Measurements from ENCODE around the gene DCXR.

The DCXR gene

DNA sequence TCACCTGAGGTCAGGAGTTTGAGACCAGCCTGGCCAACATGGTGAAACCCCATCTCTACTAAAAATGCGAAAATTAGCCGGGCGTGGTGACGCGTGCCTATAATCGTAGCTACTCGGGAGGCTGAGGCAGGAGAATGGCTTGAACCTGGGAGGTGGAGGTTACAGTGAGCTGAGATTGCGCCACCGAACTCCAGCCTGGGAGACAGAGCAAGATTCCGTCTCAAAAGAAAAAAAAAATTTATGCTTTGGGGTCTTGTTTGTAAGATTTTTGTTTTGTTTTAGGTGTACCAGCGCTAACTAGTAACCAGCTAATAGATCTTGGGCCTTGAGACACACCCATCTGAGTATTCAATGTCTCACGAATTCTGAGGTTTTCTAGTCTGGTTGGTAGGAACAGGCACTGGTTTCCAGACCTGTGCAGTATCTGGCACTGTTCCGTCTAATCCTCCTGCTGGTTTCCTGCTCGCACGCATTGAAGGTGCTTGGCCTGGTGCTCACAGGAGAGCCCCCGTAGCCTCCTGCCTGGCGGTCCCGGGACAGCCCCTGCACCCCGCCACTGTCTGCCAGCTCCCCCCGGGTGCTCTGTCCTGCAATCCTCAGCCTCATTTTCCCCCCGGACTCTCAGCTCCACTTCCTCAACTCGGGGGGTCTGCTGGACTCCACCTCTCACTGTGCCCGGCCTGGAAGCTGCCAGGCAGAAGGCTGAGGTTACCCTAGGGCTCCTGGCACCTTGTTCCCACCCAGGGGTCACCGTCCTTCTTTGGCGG lies 38.7 kb upstream of the DCXR start:
- no peak overlapping the region for H3K27ac ChIP-seq (ENCODE audit: low read length)

GRCh38 chr17:82073446-82073845 lies 35.9 kb upstream of the DCXR start:
- Histone ChIP-seq H3K27me3 (ENCODE audit: low read depth, low read length) (no peaks in the 10 kb centered on the region), H3K4me2 (ENCODE audit: low read length) (no peak overlapping the region), H3K36me3 (replicated peaks; ENCODE audit: low read depth, low read length) (peaks cover 6% of the 10 kb centered on the region), H4K20me1 (ENCODE audit: insufficient read depth, low read length) (peaks cover 7% of the 10 kb centered on the region), H3K9ac (ENCODE audit: low read length) (no peak overlapping the region), H3K27ac (ENCODE audit: low read length) (no peak overlapping the region), H3K9me3 (ENCODE audit: insufficient read depth, low read length) (no peaks in the 10 kb centered on the region), H2AFZ (ENCODE audit: low read depth, low read length) (no peak overlapping the region), H3K79me2 (ENCODE audit: low read length) (no peaks in the 10 kb centered on the region), H3K4me3 (ENCODE audit: low read length) (no peak overlapping the region), H3K4me1 (ENCODE audit: low read length) (no peaks in the 10 kb centered on the region)
- TF ChIP-seq CTCF (IDR thresholded peaks at IDR 0.05; ENCODE audit: low read depth, low read length) (no peak), EZH2phosphoT487 (IDR thresholded peaks at IDR 0.05; ENCODE audit: low read depth) (no peak)

More for the DNA sequence above, 38.7 kb upstream of the DCXR start:
- Histone ChIP-seq H3K36me3 (replicated peaks; ENCODE audit: low read depth, low read length) (peaks cover 23% of the 10 kb centered on the region), H4K20me1 (ENCODE audit: insufficient read depth, low read length) (peaks cover 14% of the 10 kb centered on the region), H3K4me3 (ENCODE audit: low read length) (no peak overlapping the region), H3K4me2 (ENCODE audit: low read length) (no peak overlapping the region), H2AFZ (ENCODE audit: low read depth, low read length) (no peak overlapping the region), H3K27me3 (ENCODE audit: low read depth, low read length) (no peaks in the 10 kb centered on the region), H3K9ac (ENCODE audit: low read length) (no peak overlapping the region), H3K79me2 (ENCODE audit: low read length) (no peaks in the 10 kb centered on the region), H3K9me3 (ENCODE audit: insufficient read depth, low read length) (no peaks in the 10 kb centered on the region), H3K4me1 (ENCODE audit: low read length) (no peaks in the 10 kb centered on the region)
- TF ChIP-seq EZH2phosphoT487 (IDR thresholded peaks at IDR 0.05; ENCODE audit: low read depth) (no peak), CTCF (IDR thresholded peaks at IDR 0.05; ENCODE audit: low read depth, low read length) (no peak)

- H3K4me2 ChIP-seq (ENCODE audit: low read length) = no peak overlapping the region
- H2AFZ ChIP-seq (ENCODE audit: low read depth, low read length) = no peak overlapping the region
- no peak overlapping the region for H3K4me3 ChIP-seq (ENCODE audit: low read length)
- TF ChIP-seq CTCF (IDR thresholded peaks at IDR 0.05; ENCODE audit: low read depth, low read length) (no peak), EZH2phosphoT487 (IDR thresholded peaks at IDR 0.05; ENCODE audit: low read depth) (no peak)
- peaks cover 6% of the 10 kb centered on the region for H4K20me1 ChIP-seq (ENCODE audit: insufficient read depth, low read length)
- no peaks in the 10 kb centered on the region for H3K27me3 ChIP-seq (ENCODE audit: low read depth, low read length)
- peaks cover 2% of the 10 kb centered on the region for H3K36me3 ChIP-seq (replicated peaks; ENCODE audit: low read depth, low read length)
- H3K9me3 ChIP-seq (ENCODE audit: insufficient read depth, low read length) = no peaks in the 10 kb centered on the region
- H3K79me2 ChIP-seq (ENCODE audit: low read length) = no peaks in the 10 kb centered on the region
- no peak overlapping the region for H3K9ac ChIP-seq (ENCODE audit: low read length)
- no peaks in the 10 kb centered on the region for H3K4me1 ChIP-seq (ENCODE audit: low read length)
- H3K27ac ChIP-seq (ENCODE audit: low read length) = no peak overlapping the region
Observed at GRCh38 chr17:82072827-82073226, 35.3 kb upstream of the DCXR start.

DNA sequence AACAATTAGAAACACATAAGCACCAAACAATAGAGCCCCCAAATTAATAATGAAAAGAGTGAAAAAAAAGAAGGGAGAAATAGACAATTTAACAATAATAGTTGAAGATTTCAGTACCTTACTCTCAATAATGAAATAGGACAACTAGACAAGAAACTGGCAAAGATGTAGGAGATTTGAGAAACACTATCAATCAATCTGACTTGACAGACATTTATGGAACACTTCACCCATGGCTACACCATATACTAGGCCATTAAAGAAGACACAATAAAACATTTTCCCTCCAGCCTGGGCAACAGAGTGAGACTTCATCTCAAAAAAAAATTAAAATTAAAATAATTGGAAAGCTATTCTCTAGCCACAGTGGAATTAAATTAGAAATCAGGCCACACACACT lies 33.1 kb upstream of the DCXR start:
- Histone ChIP-seq H3K9ac (ENCODE audit: low read length) (no peak overlapping the region), H3K79me2 (ENCODE audit: low read length) (peaks cover 5% of the 10 kb centered on the region; the same call in 1 of the 2 replicates), H3K9me3 (ENCODE audit: insufficient read depth, low read length) (no peaks in the 10 kb centered on the region), H3K36me3 (replicated peaks; ENCODE audit: low read depth, low read length) (no peaks in the 10 kb centered on the region), H3K27me3 (ENCODE audit: low read depth, low read length) (no peaks in the 10 kb centered on the region), H3K4me1 (ENCODE audit: low read length) (peaks cover 4% of the 10 kb centered on the region; the same call in 1 of the 2 replicates), H4K20me1 (ENCODE audit: insufficient read depth, low read length) (no peaks in the 10 kb centered on the region), H3K27ac (ENCODE audit: low read length) (no peak overlapping the region), H3K4me3 (ENCODE audit: low read length) (no peak overlapping the region), H3K4me2 (ENCODE audit: low read length) (no peak overlapping the region), H2AFZ (ENCODE audit: low read depth, low read length) (no peak overlapping the region)
- TF ChIP-seq EZH2phosphoT487 (IDR thresholded peaks at IDR 0.05; ENCODE audit: low read depth) (no peak), CTCF (IDR thresholded peaks at IDR 0.05; ENCODE audit: low read depth, low read length) (no peak)

Measured in OCI-LY3 (cell line).